Measurements from ENCODE around the gene NOTO.

DNA sequence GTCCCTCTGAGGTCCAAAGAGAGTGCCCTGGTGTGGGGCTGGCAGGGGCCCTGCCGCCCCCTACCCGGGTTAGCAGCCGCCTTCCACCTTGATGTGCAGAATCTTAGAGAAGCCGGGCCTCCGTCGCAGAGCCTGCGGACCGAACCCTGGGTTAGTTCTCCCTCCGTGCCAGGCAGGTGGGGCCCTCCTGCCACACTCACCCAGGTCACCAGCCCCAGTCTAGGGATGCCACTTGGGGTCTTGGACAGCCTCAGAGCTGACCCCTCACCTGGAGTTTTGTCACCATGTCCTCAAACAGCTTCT, 56.5 kb downstream of the NOTO start:
- TF ChIP-seq CTCF (IDR thresholded peaks at IDR 0.05): no peak
- TF ChIP-seq POLR2A (IDR thresholded peaks at IDR 0.05): no peak
